Activated CD4-positive, alpha-beta T cell treated with anti-CD3 and anti-CD28 coated beads for 24 hours (primary cell): ENCODE data around the gene SNX6.
"Not testable (repeated sequence)": the region's sequence is repeated elsewhere in the genome, so short reads cannot be mapped to it uniquely, and the experiment has no call there.

Experiments used
- DNase-seq, 2 donors: peaks; one replicate each; pipeline ENCODE4 v3.0.0-alpha.2; 2020; ENCODE audit warnings: low read depth in 2 of 2

Gene SNX6

GRCh38 chr14:34521071-34521470, 108.9 kb downstream of the SNX6 start:
- not testable (repeated sequence) for DNase-seq

- DNase-seq = not testable (repeated sequence)
Observed at GRCh38 chr14:34520304-34520970, 109.5 kb downstream of the SNX6 start.
